ENCODE results near the gene EYA4.

GRCh38 chr6:133259561-133259960, 18.4 kb downstream of the EYA4 start:
- no peak for TF ChIP-seq EZH2 (IDR thresholded peaks at IDR 0.05; ENCODE audit: borderline replicate concordance, low read length)
- TF ChIP-seq CTCF (conservative IDR thresholded peaks at IDR 0.05 in 1 of 2, IDR thresholded peaks at IDR 0.05 in 1 of 2; ENCODE audit: extremely low read depth in 1 of 2, insufficient read depth in 1 of 2, low read depth in 1 of 2, low read length in 2 of 2) = no peak

All from mammary epithelial cell (primary cell).